HepG2 (cell line): Measurements from ENCODE around the gene RIPK3. TPM values are rescaled to one million over a fixed set of nuclear protein-coding genes. Genes with fewer than 3 reads are reported as not detected.

Experiments
- CCDC6 ChIP-seq: sonication (generic); formaldehyde crosslinking; IDR thresholded peaks from 2 replicates; pipeline ENCODE4 v1.8.1; 2022; ENCODE audit warnings: mild to moderate bottlenecking, missing genetic modification reagents, moderate library complexity
- E2F2 ChIP-seq: sonication (generic); formaldehyde crosslinking; IDR thresholded peaks from 2 replicates; pipeline ENCODE4 v1.4.0; 2020; ENCODE audit warnings: missing genetic modification reagents, borderline replicate concordance
- FOSL1 ChIP-seq: sonication (generic); formaldehyde crosslinking; IDR thresholded peaks from 2 replicates; pipeline ENCODE4 v1.9.0; 2021; ENCODE audit warnings: missing genetic modification reagents, borderline replicate concordance
- FOXK1 ChIP-seq: sonication (generic); formaldehyde crosslinking; IDR thresholded peaks from 2 replicates; pipeline ENCODE4 v1.4.0; 2020; ENCODE audit warnings: low read depth, missing genetic modification reagents, borderline replicate concordance
- KDM1A ChIP-seq: IDR thresholded peaks from 2 replicates; pipeline ENCODE4 v1.6.1; 2016; ENCODE audit warnings: missing compliant biosample characterization
- MIER2 ChIP-seq: IDR thresholded peaks from 2 replicates; pipeline ENCODE4 v1.6.1; 2016; ENCODE audit warnings: missing biosample characterization, missing genetic modification reagents
- MXD3 ChIP-seq: IDR thresholded peaks from 2 replicates; pipeline ENCODE4 v1.6.1; 2016; ENCODE audit warnings: mild to moderate bottlenecking, missing biosample characterization, missing genetic modification reagents
- PLRG1 ChIP-seq: fragments of 450-650 bp; conservative IDR thresholded peaks from 2 replicates; pipeline ENCODE4 v1.6.1; 2016
- RERE ChIP-seq: IDR thresholded peaks from 2 replicates; pipeline ENCODE4 v1.6.1; 2016; ENCODE audit warnings: low read depth, missing genetic modification reagents, missing compliant biosample characterization
- THAP7 ChIP-seq: sonication (generic); formaldehyde crosslinking; IDR thresholded peaks from 2 replicates; pipeline ENCODE4 v1.8.1; 2023; ENCODE audit warnings: mild to moderate bottlenecking, missing genetic modification reagents
- ZFP82 ChIP-seq: sonication (generic); formaldehyde crosslinking; IDR thresholded peaks from 2 replicates; pipeline ENCODE4 v1.5.1; 2020; ENCODE audit warnings: mild to moderate bottlenecking, missing genetic modification reagents, borderline replicate concordance
- ZNF329 ChIP-seq: sonication (generic); formaldehyde crosslinking; IDR thresholded peaks from 2 replicates; pipeline ENCODE4 v1.9.0; 2021; ENCODE audit warnings: low read depth, mild to moderate bottlenecking, missing genetic modification reagents
- ZNF337 ChIP-seq: sonication (generic); formaldehyde crosslinking; IDR thresholded peaks from 2 replicates; pipeline ENCODE4 v1.5.1; 2020; ENCODE audit warnings: missing genetic modification reagents, low read depth, mild to moderate bottlenecking, borderline replicate concordance
- ZNF441 ChIP-seq: sonication (generic); formaldehyde crosslinking; IDR thresholded peaks from 2 replicates; pipeline ENCODE4 v1.7.0; 2021; ENCODE audit warnings: missing genetic modification reagents, borderline replicate concordance
- ZNF484 ChIP-seq: sonication (generic); formaldehyde crosslinking; IDR thresholded peaks from 2 replicates; pipeline ENCODE4 v1.5.1; 2020; ENCODE audit warnings: mild to moderate bottlenecking, low read depth, missing genetic modification reagents, borderline replicate concordance
- ZNF512B ChIP-seq: sonication (generic); formaldehyde crosslinking; IDR thresholded peaks from 2 replicates; pipeline ENCODE4 v1.5.1; 2020; ENCODE audit warnings: missing genetic modification reagents, mild to moderate bottlenecking, borderline replicate concordance
- ZNF768 ChIP-seq: sonication (generic); formaldehyde crosslinking; IDR thresholded peaks from 2 replicates; pipeline ENCODE4 v1.4.0; 2020; ENCODE audit warnings: missing genetic modification reagents
- polyA plus RNA-seq, 8 experiments: library from polyadenylated mRNA; depleted of rRNA in 3 of 8; stranded (reverse) in 7 of 8; unstranded in 1 of 8; fragments of >200 nt; fragmentation: Illumina TruSeq in 4 of 8; extraction: Trizol in 4 of 8; gene quantifications; 2 replicates each; pipeline versions ENCODE4 v1.2.1 to v1.2.3, GENCODE V29; 2011 to 2016; ENCODE audit warnings: low read depth in 4 of 8, missing spikeins in 1 of 8, mixed read lengths in 1 of 8; ENCODE audit not compliant: insufficient read depth in 1 of 8
- total RNA-seq, 5 experiments: library from RNA; depleted of rRNA; stranded (reverse); fragments of >200 nt; fragmentation: Illumina TruSeq; extraction: Trizol; gene quantifications; 2 replicates each; pipeline ENCODE4 v1.2.3, GENCODE V29; 2016; ENCODE audit warnings: low read depth in 1 of 5

RIPK3 gene
- total and polyA plus RNA-seq, 2 of the 13 experiments (the other 11 are each of a cell fraction or from before 2014, with no cell fraction given): not detected

GRCh38 chr14:24307156-24307574 is 32.6 kb downstream of the RIPK3 start (continued):
- TF ChIP-seq ZNF512B (CRISPR knock-in tag) (no peak), ZNF441 (0 out of 2 replicates have a peak, but pooled peaks have one; percentile 21), FOSL1 (CRISPR knock-in tag) (no peak), CCDC6 (no peak), FOXK1 (no peak), E2F2 (CRISPR knock-in tag) (no peak), ZNF484 (CRISPR knock-in tag) (no peak), RERE (CRISPR knock-in tag) (no peak), PLRG1 (no peak), MXD3 (CRISPR knock-in tag) (peak; percentile 16; the same call in 1 of the 2 replicates), ZNF768 (peak; percentile 36; the same call in 1 of the 2 replicates), KDM1A (CRISPR knock-in tag) (no peak), ZNF337 (no peak), ZNF329 (CRISPR knock-in tag) (no peak), ZFP82 (CRISPR knock-in tag) (no peak), THAP7 (CRISPR knock-in tag) (no peak), MIER2 (CRISPR knock-in tag) (no peak)
